Measurements from ENCODE around the gene FMN2. TPM values are rescaled to one million over a fixed set of nuclear protein-coding genes. Genes with fewer than 3 reads are reported as not detected.
"Not testable (repeated sequence)": the region's sequence is repeated elsewhere in the genome, so short reads cannot be mapped to it uniquely, and the experiment has no call there.

The FMN2 gene
- total RNA-seq, 1 experiment from 2014 or later: 15.7 TPM

- no peak for DNase-seq
- Histone ChIP-seq H3K9me3 (no peaks in the 10 kb centered on the region; the same call in 1 of the 2 replicates), H3K36me3 (peaks cover 68% of the 10 kb centered on the region), H3K4me3 (no peak overlapping the region), H3K27me3 (no peaks in the 10 kb centered on the region)
These were observed 202.0 kb downstream of the FMN2 start for GRCh38 chr1:240293706-240294105.

GRCh38 chr1:240294566-240294965 lies 202.9 kb downstream of the FMN2 start:
- Histone ChIP-seq H3K9me3 (no peaks in the 10 kb centered on the region; the same call in 1 of the 2 replicates), H3K27me3 (no peaks in the 10 kb centered on the region), H3K4me3 (no peak overlapping the region), H3K36me3 (peaks cover 62% of the 10 kb centered on the region)
- no peak for DNase-seq

DNA sequence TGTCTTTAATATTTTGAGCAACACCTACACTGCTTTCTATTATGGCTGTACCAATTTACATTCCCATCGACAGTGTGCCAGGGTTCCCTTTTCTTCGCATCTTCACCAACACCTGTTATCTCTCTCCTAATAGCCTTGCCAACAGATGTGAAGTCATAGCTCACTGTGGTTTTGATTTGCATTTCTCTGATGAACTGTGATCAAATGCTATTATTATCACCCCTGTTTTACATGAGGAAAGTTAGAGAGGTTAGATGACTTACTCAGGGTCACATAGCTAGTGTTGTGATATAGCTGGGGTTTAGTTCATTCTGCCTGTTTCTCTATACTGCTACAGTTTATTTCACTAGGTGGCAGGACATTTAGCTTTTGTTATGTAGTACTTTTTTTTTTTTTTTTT lies 204.1 kb downstream of the FMN2 start:
- DNase-seq: no peak
- Histone ChIP-seq H3K4me3 (no peak overlapping the region), H3K36me3 (peaks cover 65% of the 10 kb centered on the region)

GRCh38 chr1:240304466-240304865 lies 212.8 kb downstream of the FMN2 start:
- no peak for DNase-seq
- Histone ChIP-seq H3K4me3 (no peak overlapping the region), H3K27me3 (no peaks in the 10 kb centered on the region), H3K9me3 (peaks cover 8% of the 10 kb centered on the region), H3K36me3 (peaks cover 82% of the 10 kb centered on the region)

More for the DNA sequence above, 204.1 kb downstream of the FMN2 start:
- Histone ChIP-seq H3K9me3 (no peaks in the 10 kb centered on the region; the same call in 1 of the 2 replicates), H3K27me3 (no peaks in the 10 kb centered on the region)

GRCh38 chr1:240306673-240307072 lies 215.0 kb downstream of the FMN2 start:
- peaks cover 8% of the 10 kb centered on the region for H3K9me3 ChIP-seq
- no peak overlapping the region for H3K4me3 ChIP-seq
- H3K27me3 ChIP-seq: no peaks in the 10 kb centered on the region
- DNase-seq: no peak
- peaks cover 71% of the 10 kb centered on the region for H3K36me3 ChIP-seq

GRCh38 chr1:240308096-240308495 lies 216.4 kb downstream of the FMN2 start:
- Histone ChIP-seq H3K9me3 (peaks cover 7% of the 10 kb centered on the region), H3K27me3 (no peaks in the 10 kb centered on the region), H3K4me3 (no peak overlapping the region), H3K36me3 (peaks cover 66% of the 10 kb centered on the region)
- no peak for DNase-seq

DNA sequence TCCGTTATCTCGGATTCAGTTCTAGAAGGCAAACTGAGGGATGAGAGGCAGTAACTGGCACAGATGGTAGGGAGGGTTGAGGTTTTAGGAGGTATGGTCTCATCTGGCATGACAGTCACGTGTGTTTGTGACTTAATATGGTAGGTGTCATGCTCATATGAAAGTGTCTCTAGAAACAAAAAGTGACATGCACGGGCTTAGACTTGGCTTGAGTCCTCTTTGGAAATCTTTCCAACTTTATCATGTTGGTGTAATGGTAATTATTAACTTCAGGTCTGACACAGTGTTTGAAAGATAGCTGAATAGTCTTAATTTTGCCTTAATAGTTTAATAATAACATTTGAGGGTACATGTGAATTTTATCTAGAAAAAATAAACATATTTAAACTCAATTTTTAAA lies 218.1 kb downstream of the FMN2 start:
- no peak for DNase-seq
- Histone ChIP-seq H3K27me3 (no peaks in the 10 kb centered on the region), H3K4me3 (no peak overlapping the region), H3K36me3 (peaks cover 54% of the 10 kb centered on the region), H3K9me3 (peaks cover 4% of the 10 kb centered on the region; the same call in 1 of the 2 replicates)

DNA sequence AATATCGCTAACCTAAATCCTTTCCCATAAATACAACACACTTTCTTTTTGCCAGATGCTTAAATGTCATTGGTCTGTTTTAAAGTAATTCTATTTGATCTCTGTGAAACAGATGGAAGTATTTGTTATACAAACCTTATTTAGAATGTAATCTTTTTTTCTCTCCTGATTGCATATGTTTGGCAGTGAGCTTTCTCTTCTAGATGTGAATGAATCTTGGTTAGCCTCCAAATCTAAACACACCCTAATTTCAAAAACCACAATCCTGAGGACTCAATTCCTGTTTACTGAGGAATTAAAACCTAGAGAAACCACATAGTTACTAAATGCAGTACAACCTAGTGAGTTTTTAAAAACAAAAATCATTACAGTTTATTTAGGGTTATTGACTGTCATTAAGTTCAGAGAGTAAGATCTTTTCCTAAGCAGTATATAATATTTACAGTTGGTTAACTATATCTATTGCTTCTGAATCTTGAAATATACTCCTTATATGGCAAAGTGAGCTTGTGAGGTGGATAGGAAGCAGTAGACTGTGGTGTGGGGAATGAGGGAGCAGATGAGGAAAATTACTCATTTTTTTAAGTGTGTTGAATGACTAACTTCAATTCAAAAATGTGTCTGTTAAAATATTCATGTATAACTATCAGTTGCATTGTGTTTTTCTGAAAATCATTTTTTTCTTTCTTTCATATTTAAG lies 218.7 kb downstream of the FMN2 start:
- peaks cover 53% of the 10 kb centered on the region for H3K36me3 ChIP-seq
- peaks cover 4% of the 10 kb centered on the region; the same call in 1 of the 2 replicates for H3K9me3 ChIP-seq
- no peaks in the 10 kb centered on the region for H3K27me3 ChIP-seq
- DNase-seq: no peak
- no peak overlapping the region for H3K4me3 ChIP-seq

GRCh38 chr1:240312872-240313271 lies 221.2 kb downstream of the FMN2 start:
- H3K36me3 ChIP-seq: peaks cover 34% of the 10 kb centered on the region
- H3K27me3 ChIP-seq: no peaks in the 10 kb centered on the region
- no peak overlapping the region for H3K4me3 ChIP-seq
- peak; percentile 63 for DNase-seq
- H3K9me3 ChIP-seq: no peaks in the 10 kb centered on the region

- Histone ChIP-seq H3K36me3 (peaks cover 26% of the 10 kb centered on the region), H3K27me3 (no peaks in the 10 kb centered on the region), H3K9me3 (no peaks in the 10 kb centered on the region), H3K4me3 (no peak overlapping the region)
- DNase-seq: no peak
These were observed 223.4 kb downstream of the FMN2 start for GRCh38 chr1:240314845-240315801.

GRCh38 chr1:240319998-240320397 lies 228.3 kb downstream of the FMN2 start:
- Histone ChIP-seq H3K36me3 (peaks cover 14% of the 10 kb centered on the region), H3K4me3 (no peak overlapping the region), H3K27me3 (no peaks in the 10 kb centered on the region), H3K9me3 (no peaks in the 10 kb centered on the region)
- DNase-seq: no peak

DNA sequence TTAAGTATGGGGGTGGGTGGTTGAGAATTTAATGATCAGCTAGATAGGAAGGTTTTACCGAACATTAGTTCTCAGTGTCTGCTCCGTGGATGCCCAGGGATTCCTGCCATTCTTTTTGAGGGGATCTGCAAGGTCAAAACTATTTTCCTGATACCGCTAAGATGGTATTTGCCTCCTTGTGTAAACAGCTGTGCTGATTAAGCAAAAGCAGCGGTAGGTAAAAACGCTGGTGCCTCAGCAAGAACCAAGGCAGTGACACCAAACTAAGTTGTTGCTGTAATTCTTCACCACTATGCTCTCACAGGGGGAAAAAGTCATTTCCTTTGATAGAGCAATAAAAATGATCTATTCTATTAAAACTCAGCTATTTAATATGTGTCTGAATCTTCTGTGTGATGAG lies 229.0 kb downstream of the FMN2 start:
- Histone ChIP-seq H3K27me3 (no peaks in the 10 kb centered on the region), H3K36me3 (peaks cover 9% of the 10 kb centered on the region), H3K4me3 (no peak overlapping the region), H3K9me3 (no peaks in the 10 kb centered on the region)
- no peak for DNase-seq

- H3K36me3 ChIP-seq: peaks cover 8% of the 10 kb centered on the region
- no peaks in the 10 kb centered on the region for H3K9me3 ChIP-seq
- no peak overlapping the region for H3K4me3 ChIP-seq
- no peak for DNase-seq
- H3K27me3 ChIP-seq: no peaks in the 10 kb centered on the region
These were observed 231.3 kb downstream of the FMN2 start for GRCh38 chr1:240322943-240323342.

- not testable (repeated sequence) for H3K9me3 ChIP-seq, DNase-seq, H3K4me3 ChIP-seq, H3K27me3 ChIP-seq
- peaks cover 18% of the 10 kb centered on the region for H3K36me3 ChIP-seq
These were observed 236.7 kb downstream of the FMN2 start for GRCh38 chr1:240328382-240328781.

DNA sequence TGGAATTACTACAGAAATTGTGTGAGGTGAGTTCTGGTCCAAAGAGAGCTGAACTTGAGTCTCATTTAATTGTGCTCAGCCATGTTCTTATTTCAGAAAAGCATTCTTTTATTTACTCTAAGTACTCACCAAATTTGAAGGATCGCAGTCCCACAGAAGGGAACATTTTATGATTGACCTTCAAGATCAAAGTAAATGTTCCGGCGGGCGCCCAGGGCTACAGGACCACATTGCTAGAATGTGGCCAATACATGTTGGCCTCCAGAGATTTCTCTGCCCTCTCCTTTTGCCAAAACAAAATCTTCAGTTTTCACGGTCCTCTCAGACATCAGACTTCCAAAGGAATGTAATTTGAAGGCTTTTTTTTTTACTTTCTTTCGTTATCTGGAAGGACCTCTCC lies 237.8 kb downstream of the FMN2 start:
- H3K9me3 ChIP-seq: no peaks in the 10 kb centered on the region
- no peaks in the 10 kb centered on the region for H3K27me3 ChIP-seq
- no peak overlapping the region for H3K4me3 ChIP-seq
- peaks cover 21% of the 10 kb centered on the region for H3K36me3 ChIP-seq
- DNase-seq: no peak

DNA sequence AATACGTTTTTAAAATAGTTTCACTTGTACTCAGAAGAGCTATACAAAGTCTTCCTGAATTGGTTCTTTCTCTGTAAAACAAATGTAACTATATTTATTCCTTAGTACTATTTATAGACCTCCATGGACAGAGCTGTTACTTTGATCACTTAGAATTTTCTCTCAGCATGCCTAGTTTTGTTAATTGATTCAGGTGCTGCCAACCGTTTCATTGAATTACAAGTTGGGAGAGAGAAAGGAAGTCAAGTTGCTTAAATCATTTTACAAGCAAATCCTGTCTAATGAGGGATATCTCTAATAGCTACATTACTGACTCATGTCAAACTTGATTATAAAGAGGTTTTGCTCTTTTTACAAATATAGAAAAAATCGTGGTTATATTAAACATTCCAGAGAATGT lies 241.0 kb downstream of the FMN2 start:
- H3K4me3 ChIP-seq: no peak overlapping the region
- H3K27me3 ChIP-seq: no peaks in the 10 kb centered on the region
- H3K9me3 ChIP-seq: no peaks in the 10 kb centered on the region
- DNase-seq: no peak
- peaks cover 31% of the 10 kb centered on the region for H3K36me3 ChIP-seq

- Histone ChIP-seq H3K27me3 (no peaks in the 10 kb centered on the region), H3K9me3 (no peaks in the 10 kb centered on the region), H3K36me3 (peaks cover 34% of the 10 kb centered on the region), H3K4me3 (no peak overlapping the region)
- DNase-seq: peak; percentile 62
These were observed 246.1 kb downstream of the FMN2 start for GRCh38 chr1:240337781-240338180.

Measured in MG63 (cell line).